Activated naive CD4-positive, alpha-beta T cell treated with anti-CD3 and anti-CD28 coated beads for 36 hours (primary cell): ENCODE measurements around the gene LTN1. TPM values are rescaled to one million over a fixed set of nuclear protein-coding genes. Genes with fewer than 3 reads are reported as not detected.

Experiments used
- CTCF ChIA-PET: fragments of 350-600 bp; sonication (Branson Sonifier 250); formaldehyde crosslinking; loops from one replicate; lab custom pipeline; 2021; ENCODE audit warnings: antibody characterized with exemption; lab: Charles Lee
- DNase-seq: peaks from one replicate; pipeline ENCODE4 v3.0.0-alpha.2; 2020
- H3K27ac Mint-ChIP-seq: one replicate; pipeline ENCODE4 v1.8.0; 2021; ENCODE audit warnings: mild to moderate bottlenecking, mixed read lengths
- H3K27me3 Mint-ChIP-seq: one replicate; pipeline ENCODE4 v1.8.0; 2021; ENCODE audit warnings: low read depth, mixed read lengths
- H3K36me3 Mint-ChIP-seq: one replicate; pipeline ENCODE4 v1.8.0; 2021; ENCODE audit warnings: low read depth, mixed read lengths
- H3K4me1 Mint-ChIP-seq: one replicate; pipeline ENCODE4 v1.8.0; 2021; ENCODE audit warnings: low read depth, mixed read lengths
- H3K4me3 Mint-ChIP-seq: one replicate; pipeline ENCODE4 v1.8.0; 2021; ENCODE audit warnings: mild to moderate bottlenecking, moderate library complexity, mixed read lengths
- H3K9me3 Mint-ChIP-seq: one replicate; pipeline ENCODE4 v1.8.0; 2021; ENCODE audit warnings: mixed read lengths
- intact Hi-C: fragments of 100-400 bp; cut with micrococcal nuclease; formaldehyde crosslinking; loops from one replicate; pipeline ENCODE4 v1.15.1; 2023
- total RNA-seq, 2 experiments: library from RNA; stranded (reverse); gene quantifications; one replicate each; pipeline ENCODE4 v1.2.3, GENCODE V29; 2021

Gene LTN1
- total RNA-seq, 2 experiments from 2014 or later: 18.5 to 21.2 TPM

DNA sequence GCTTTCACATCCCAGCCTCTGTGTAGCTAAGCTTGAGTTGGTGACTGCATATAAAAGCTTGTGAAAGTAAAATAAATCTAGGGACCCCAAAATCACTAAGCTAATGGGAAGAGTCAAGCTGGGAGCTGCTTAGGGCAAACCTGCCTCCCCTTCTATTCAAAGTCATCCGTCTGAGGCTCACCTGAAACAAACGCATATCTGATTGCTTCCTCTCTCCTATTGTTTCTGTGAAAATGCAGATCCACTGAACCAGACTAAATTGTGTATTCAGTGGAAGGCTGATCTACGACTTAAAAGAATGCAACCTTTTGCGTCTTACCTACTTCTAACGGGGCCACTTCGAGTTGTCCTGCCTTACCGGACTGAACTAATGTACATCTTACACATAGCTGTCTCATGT is 70.3 kb downstream of the LTN1 start:
- Mint-ChIP-seq H3K27ac (no peak overlapping the region), H3K9me3 (no peaks in the 10 kb centered on the region), H3K4me1 (no peaks in the 10 kb centered on the region), H3K27me3 (no peaks in the 10 kb centered on the region), H3K36me3 (peaks cover 14% of the 10 kb centered on the region), H3K4me3 (no peak overlapping the region)
- intact Hi-C loops: no loop called here
- no peak for DNase-seq
- CTCF ChIA-PET: interaction anchor here (0.7 to 1.2 kb wide), 2 partner anchors 17 to 177 kb away, joined by 3 read pairs; no protein-coding TSS in a partner anchor

DNA sequence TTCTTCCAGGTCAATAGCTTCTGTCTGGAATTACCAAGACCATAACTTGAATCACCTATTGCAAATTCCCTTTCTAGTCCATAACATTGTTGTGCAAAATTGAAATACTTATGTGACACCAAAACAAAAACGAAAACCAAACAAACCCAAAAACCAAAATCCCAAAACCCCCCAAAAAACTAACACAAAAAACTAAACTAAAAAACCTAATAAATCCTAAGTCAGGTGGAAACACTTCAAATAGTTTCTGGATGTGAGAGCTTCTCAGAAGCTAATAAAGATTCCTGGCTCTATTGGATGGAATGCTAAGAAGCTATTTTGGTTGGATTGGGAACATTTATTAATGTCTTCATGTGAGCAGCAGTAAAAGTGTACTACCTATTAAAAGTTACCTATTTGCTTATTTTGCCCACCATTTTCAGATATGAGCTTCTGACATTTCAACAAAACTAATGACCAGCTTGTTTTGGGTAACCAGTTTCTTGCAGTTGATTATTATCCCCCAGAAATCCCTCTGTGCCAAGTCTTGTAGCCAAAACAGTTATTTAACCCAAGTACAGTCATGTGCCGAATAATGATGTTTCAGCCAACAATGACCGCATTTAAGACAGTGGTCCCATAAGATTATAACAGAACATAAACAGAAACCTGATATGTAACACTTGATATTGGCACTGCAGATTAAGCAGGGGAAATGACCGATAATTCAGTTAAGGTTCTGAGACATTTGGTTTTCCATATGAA is 76.4 kb downstream of the LTN1 start:
- no peak for DNase-seq
- H3K36me3 Mint-ChIP-seq: no peaks in the 10 kb centered on the region
- H3K4me3 Mint-ChIP-seq: no peak overlapping the region
- CTCF ChIA-PET: interaction anchor here (1.0 kb wide), 1 partner anchor 171 kb away, joined by 3 read pairs; no protein-coding TSS in a partner anchor
- H3K9me3 Mint-ChIP-seq: no peaks in the 10 kb centered on the region
- intact Hi-C loops: no loop called here
- peaks cover 2% of the 10 kb centered on the region for H3K27me3 Mint-ChIP-seq
- no peak overlapping the region for H3K27ac Mint-ChIP-seq
- no peaks in the 10 kb centered on the region for H3K4me1 Mint-ChIP-seq

DNA sequence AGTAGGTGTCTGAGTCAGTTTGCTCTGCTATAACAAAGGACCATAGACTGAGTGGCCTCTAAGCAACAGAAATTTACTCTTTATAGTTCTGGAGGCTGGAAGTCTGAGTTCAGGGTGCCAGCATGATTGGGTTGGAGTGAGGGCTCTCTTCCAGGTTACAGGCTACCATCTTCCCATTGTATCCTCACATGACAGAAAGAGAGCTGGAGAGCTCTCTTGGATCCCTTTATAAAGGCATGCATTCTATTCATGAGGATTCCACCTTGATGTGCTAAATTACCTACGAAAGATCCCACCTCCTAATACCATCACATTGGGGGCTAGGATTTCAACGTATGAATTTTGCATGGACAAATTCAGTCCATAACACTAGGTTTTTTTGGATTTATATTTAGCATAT is 79.6 kb downstream of the LTN1 start:
- H3K27me3 Mint-ChIP-seq: peaks cover 2% of the 10 kb centered on the region
- no peak overlapping the region for H3K4me3 Mint-ChIP-seq
- intact Hi-C loops: no loop called here
- CTCF ChIA-PET: no interaction called here
- H3K4me1 Mint-ChIP-seq: no peaks in the 10 kb centered on the region
- DNase-seq: no peak
- no peak overlapping the region for H3K27ac Mint-ChIP-seq
- no peaks in the 10 kb centered on the region for H3K36me3 Mint-ChIP-seq
- H3K9me3 Mint-ChIP-seq: no peaks in the 10 kb centered on the region

DNA sequence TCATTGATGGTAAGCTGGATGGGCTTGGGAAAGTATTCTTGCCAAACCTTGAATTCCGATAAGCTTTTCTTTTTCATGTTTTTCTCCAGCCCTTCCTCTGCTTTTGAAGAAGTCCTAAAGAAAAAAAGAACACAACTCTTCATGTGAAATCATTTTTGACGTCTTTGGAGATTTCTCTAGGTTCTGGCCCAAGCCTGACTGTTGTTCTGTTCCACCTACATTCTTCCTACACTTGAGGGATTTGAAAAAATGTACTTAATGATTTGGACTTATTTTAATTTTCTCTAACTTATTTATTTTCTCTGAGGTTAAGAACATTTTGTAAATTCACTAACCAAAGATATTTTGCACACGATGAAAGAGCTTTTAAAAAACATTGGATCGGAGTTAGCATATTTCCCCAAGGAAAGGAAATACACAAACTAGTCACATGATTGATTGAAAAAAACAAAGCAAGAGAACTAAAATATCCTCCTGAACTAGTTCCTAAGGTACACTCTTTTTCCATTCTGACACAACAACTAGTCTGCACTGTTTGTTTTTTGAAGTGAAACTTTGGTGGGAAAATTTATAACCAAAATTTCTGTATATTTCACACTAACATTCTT is 82.3 kb downstream of the LTN1 start:
- Mint-ChIP-seq H3K36me3 (no peaks in the 10 kb centered on the region), H3K4me1 (no peaks in the 10 kb centered on the region), H3K27ac (no peak overlapping the region), H3K9me3 (no peaks in the 10 kb centered on the region), H3K27me3 (peaks cover 2% of the 10 kb centered on the region), H3K4me3 (no peak overlapping the region)
- intact Hi-C loops: no loop called here
- CTCF ChIA-PET: interaction anchor here (0.6 to 1.3 kb wide), 3 partner anchors 18 to 475 kb away, joined by 3 to 5 read pairs (median 4); a partner anchor contains a TSS
- DNase-seq: no peak

DNA sequence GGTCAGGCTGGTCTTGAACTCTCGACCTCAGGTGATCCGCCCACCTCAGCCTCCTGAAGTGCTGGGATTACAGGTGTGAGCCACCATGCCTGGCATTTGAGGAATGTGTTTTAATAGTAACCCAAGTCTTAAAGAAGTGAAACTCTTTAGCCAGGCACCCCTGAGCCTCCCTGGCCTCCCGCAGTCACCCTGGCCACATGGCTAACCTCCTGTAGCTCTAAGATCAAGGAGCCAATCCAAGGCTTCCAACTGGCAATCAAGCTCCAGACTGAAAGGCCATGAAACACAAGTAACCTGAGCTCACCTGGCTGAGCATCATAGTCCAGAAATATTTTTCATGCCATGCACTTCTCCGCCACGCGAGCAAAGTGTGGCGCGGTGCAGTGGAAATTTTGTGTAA is 84.3 kb downstream of the LTN1 start:
- Mint-ChIP-seq H3K4me1 (no peaks in the 10 kb centered on the region), H3K27me3 (peaks cover 2% of the 10 kb centered on the region), H3K36me3 (no peaks in the 10 kb centered on the region), H3K9me3 (no peaks in the 10 kb centered on the region), H3K27ac (no peak overlapping the region), H3K4me3 (no peak overlapping the region)
- DNase-seq: no peak
- intact Hi-C loops: no loop called here
- CTCF ChIA-PET: no interaction called here

DNA sequence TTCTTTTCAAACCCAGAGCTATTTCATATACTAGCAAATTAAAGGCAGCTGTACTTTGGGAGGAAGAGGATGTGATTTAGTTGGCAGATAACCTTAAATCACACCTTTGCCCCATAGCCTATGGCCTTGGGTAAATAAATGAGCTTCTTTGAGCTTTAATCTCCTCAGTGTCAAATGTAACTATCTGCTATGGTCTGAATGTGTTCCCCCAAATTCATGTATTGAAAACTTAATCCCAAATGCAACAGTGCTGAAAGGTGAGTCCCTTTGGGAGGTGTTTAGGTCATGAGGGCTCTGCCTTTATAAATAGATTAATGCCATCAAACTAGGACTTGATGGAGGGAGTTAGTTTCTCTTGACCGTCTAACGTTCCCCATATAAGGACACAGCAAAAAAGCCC is 85.8 kb downstream of the LTN1 start:
- H3K4me1 Mint-ChIP-seq: no peaks in the 10 kb centered on the region
- H3K27ac Mint-ChIP-seq: no peak overlapping the region
- H3K36me3 Mint-ChIP-seq: no peaks in the 10 kb centered on the region
- intact Hi-C loops: no loop called here
- no peak for DNase-seq
- no peak overlapping the region for H3K4me3 Mint-ChIP-seq
- no peaks in the 10 kb centered on the region for H3K9me3 Mint-ChIP-seq
- no peaks in the 10 kb centered on the region for H3K27me3 Mint-ChIP-seq
- CTCF ChIA-PET: interaction anchor here (1.0 kb wide), 1 partner anchor 161 kb away, joined by 3 read pairs; no protein-coding TSS in a partner anchor

DNA sequence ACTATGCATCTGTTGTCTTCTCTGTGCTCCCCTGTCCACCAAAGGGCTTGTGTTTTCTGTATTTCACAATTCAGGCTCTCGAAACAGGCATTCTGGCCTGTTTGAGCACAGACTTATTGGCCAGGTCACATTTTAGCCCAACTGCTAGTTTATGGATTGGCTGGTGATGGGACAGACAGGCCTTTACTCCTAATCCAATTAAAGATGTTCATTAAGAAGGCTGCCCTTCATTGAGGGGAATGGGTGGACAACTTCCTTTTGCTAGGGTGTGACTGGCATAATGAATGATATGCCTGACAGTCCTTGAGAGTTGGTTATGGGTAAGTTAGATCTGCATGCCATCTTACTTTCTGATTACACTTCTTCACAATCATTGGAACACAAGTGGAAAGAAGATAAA is 86.4 kb downstream of the LTN1 start:
- intact Hi-C loops: no loop called here
- CTCF ChIA-PET: no interaction called here
- H3K4me3 Mint-ChIP-seq: no peak overlapping the region
- no peak overlapping the region for H3K27ac Mint-ChIP-seq
- H3K4me1 Mint-ChIP-seq: no peaks in the 10 kb centered on the region
- no peak for DNase-seq
- no peaks in the 10 kb centered on the region for H3K9me3 Mint-ChIP-seq
- no peaks in the 10 kb centered on the region for H3K27me3 Mint-ChIP-seq
- no peaks in the 10 kb centered on the region for H3K36me3 Mint-ChIP-seq

DNA sequence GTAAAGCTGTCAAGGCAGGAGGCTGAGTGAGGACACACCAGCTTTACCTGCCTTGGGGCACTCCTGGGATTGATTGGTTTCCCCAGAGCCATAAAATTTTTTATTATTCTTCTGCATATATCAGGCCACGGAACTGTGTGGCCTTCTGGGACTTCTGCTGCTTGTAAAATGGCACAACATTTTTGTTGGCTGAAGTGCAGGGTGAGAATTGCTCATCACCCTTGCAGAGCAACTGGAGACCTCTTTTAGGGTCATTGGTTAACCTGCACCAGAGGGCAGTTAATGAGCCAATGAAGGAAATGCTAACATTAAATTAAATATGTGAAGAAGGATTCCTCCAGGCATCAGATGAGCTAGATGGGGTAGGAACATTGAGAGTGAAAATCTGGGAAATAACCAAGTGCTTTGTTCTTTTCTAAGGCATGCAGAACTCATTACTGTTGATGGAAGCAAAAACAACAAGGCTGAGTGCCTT is 87.7 kb downstream of the LTN1 start:
- Mint-ChIP-seq H3K27me3 (no peaks in the 10 kb centered on the region), H3K4me3 (no peak overlapping the region), H3K27ac (no peak overlapping the region), H3K36me3 (no peaks in the 10 kb centered on the region), H3K9me3 (no peaks in the 10 kb centered on the region), H3K4me1 (no peaks in the 10 kb centered on the region)
- DNase-seq: no peak
- CTCF ChIA-PET: interaction anchor here (1.0 kb wide), 1 partner anchor 159 kb away, joined by 7 read pairs; no protein-coding TSS in a partner anchor
- intact Hi-C loops: no loop called here

DNA sequence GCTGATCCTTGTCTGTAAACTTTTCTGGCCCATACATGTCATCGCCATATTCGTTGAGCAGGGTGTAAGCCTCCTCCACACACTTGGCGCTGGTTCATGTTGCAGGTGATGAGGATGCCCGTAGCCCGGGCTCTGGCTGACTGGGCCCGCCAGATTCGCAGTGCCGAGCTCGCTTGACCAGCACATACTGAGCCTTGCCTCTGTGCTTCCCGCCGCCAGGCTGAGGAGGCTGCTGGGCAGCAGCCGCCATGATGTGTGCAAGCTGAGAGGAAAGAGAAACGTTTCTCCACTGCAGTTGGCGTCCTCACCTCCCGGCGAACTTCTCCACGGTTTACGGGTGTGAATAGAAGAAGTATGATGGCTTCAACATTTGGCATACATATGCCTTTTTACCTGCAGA is 89.2 kb downstream of the LTN1 start:
- intact Hi-C loops: no loop called here
- H3K9me3 Mint-ChIP-seq: no peaks in the 10 kb centered on the region
- no peaks in the 10 kb centered on the region for H3K36me3 Mint-ChIP-seq
- no peak for DNase-seq
- no peak overlapping the region for H3K4me3 Mint-ChIP-seq
- H3K27me3 Mint-ChIP-seq: no peaks in the 10 kb centered on the region
- CTCF ChIA-PET: no interaction called here
- H3K4me1 Mint-ChIP-seq: no peaks in the 10 kb centered on the region
- H3K27ac Mint-ChIP-seq: no peak overlapping the region

DNA sequence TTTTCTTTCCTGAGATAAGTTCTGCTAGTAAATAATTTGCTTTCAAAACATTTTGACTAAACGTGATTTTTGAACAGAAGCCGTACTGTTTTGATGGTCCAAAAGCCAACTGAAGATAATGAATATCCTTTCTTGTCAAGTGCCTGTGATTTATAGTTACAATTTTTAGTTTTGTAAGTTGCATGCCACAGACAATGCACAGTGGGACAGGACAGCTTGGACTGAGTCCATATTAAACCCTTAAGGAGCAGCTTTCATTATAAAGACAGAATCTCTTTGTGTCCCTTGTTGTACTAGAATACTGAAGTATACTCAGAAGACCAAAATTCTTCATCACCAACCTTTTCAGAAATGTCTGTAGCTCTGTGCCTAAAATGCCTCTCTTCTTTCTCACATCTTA is 92.2 kb downstream of the LTN1 start:
- CTCF ChIA-PET: no interaction called here
- no peak overlapping the region for H3K27ac Mint-ChIP-seq
- no peak overlapping the region for H3K4me3 Mint-ChIP-seq
- no peak for DNase-seq
- H3K27me3 Mint-ChIP-seq: no peaks in the 10 kb centered on the region
- intact Hi-C loops: no loop called here
- H3K4me1 Mint-ChIP-seq: no peaks in the 10 kb centered on the region
- no peaks in the 10 kb centered on the region for H3K9me3 Mint-ChIP-seq
- no peaks in the 10 kb centered on the region for H3K36me3 Mint-ChIP-seq

DNA sequence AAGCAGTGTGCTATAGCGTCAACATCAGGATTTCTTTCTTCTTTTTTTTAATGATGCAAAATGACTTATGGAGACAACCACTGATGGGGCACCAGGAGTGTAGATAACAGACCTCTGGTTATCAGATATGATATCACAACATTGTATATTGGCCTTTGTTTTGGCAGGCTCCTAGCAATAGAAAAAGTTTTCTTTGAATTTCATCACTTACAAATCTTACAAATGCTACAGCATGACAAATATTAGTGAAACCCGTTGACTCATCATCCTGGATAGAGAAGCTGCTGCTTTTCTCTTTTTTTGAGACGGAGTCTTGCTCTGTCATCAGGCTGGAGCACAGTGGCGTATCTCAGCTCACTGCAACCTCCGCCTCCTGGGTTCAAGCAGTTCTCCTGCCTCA is 92.9 kb downstream of the LTN1 start:
- H3K4me1 Mint-ChIP-seq: no peaks in the 10 kb centered on the region
- no peak overlapping the region for H3K27ac Mint-ChIP-seq
- DNase-seq: no peak
- intact Hi-C loops: no loop called here
- no peaks in the 10 kb centered on the region for H3K27me3 Mint-ChIP-seq
- H3K9me3 Mint-ChIP-seq: no peaks in the 10 kb centered on the region
- no peak overlapping the region for H3K4me3 Mint-ChIP-seq
- no peaks in the 10 kb centered on the region for H3K36me3 Mint-ChIP-seq
- CTCF ChIA-PET: no interaction called here

DNA sequence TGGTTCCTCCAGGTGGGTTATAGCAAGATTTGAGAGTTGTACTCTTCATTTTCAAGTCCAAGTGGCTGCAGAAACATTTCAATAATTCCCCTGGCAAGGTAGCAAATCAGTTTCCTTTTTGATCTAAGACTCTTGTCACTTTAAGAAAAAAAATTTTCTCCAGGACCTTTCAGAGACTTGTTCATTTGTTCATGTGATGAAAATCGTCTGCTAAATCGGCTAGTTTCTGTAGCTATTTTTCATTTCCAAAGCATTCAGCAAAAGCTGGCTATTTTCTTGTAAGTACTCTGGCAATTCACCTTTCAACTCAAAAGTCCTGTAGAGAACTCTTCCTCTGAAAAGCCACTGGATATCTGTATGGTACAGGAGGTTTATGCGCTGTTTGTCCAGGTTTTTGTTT is 93.5 kb downstream of the LTN1 start:
- H3K27ac Mint-ChIP-seq: no peak overlapping the region
- no peak for DNase-seq
- no peaks in the 10 kb centered on the region for H3K36me3 Mint-ChIP-seq
- CTCF ChIA-PET: no interaction called here
- intact Hi-C loops: no loop called here
- H3K9me3 Mint-ChIP-seq: no peaks in the 10 kb centered on the region
- H3K4me1 Mint-ChIP-seq: no peaks in the 10 kb centered on the region
- no peaks in the 10 kb centered on the region for H3K27me3 Mint-ChIP-seq
- no peak overlapping the region for H3K4me3 Mint-ChIP-seq

DNA sequence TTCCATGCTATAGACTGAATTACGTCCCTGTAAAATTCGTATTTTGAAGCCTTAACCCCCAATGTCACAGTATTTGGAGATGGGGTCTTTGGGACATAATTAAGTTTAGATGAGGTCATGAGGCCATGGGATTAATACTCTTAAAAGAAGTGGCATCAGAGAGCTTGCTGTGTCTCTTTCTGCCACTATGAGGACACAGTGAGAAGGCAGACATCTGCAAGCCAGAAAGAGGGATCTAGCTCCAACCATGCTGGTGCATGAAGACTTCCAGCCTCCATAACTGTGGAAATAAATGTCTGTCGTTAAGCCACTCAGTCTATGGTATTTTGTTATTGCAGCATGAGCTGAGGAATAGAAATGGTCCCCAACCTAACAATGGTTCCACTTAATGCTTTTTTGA is 99.0 kb downstream of the LTN1 start:
- no peak for DNase-seq
- no peaks in the 10 kb centered on the region for H3K27me3 Mint-ChIP-seq
- no peak overlapping the region for H3K4me3 Mint-ChIP-seq
- H3K36me3 Mint-ChIP-seq: no peaks in the 10 kb centered on the region
- H3K9me3 Mint-ChIP-seq: no peaks in the 10 kb centered on the region
- intact Hi-C loops: no loop called here
- no peaks in the 10 kb centered on the region for H3K4me1 Mint-ChIP-seq
- CTCF ChIA-PET: interaction anchor here (0.8 to 0.9 kb wide), 2 partner anchors 9 kb away, joined by 3 to 4 read pairs; no protein-coding TSS in a partner anchor
- H3K27ac Mint-ChIP-seq: no peak overlapping the region
